Neural progenitor cell (in vitro differentiated cells): ENCODE results near the gene SRSF12. TPM values are rescaled to one million over a fixed set of nuclear protein-coding genes. Genes with fewer than 3 reads are reported as not detected.
"Not testable (repeated sequence)": the region's sequence is repeated elsewhere in the genome, so short reads cannot be mapped to it uniquely, and the experiment has no call there.

ENCODE experiments used
- DNase-seq: peaks from one replicate; pipeline ENCODE4 v3.0.0-alpha.2; 2016; ENCODE audit warnings: low spot score
- H2AFZ ChIP-seq: fragments of 200-600 bp; sonication (generic); replicated peaks from 2 replicates; pipeline ENCODE4 v1.6.1; 2016; ENCODE audit warnings: antibody characterized with exemption
- H3F3A ChIP-seq: fragments of 200-600 bp; sonication (generic); 2 replicates; pipeline ENCODE4 v1.6.1; 2016; ENCODE audit warnings: antibody characterized with exemption, low read depth
- H3K27ac ChIP-seq: fragments of 200-600 bp; sonication (generic); 2 replicates; pipeline ENCODE4 v1.5.1; 2016; ENCODE audit warnings: mild to moderate bottlenecking
- H3K27me3 ChIP-seq: fragments of 200-600 bp; sonication (generic); 2 replicates; pipeline ENCODE4 v1.6.1; 2016; ENCODE audit warnings: mild to moderate bottlenecking, moderate library complexity
- H3K36me3 ChIP-seq: fragments of 200-600 bp; sonication (generic); 2 replicates; pipeline ENCODE4 v1.5.1; 2016
- H3K4me1 ChIP-seq: fragments of 200-600 bp; sonication (generic); 2 replicates; pipeline ENCODE4 v1.6.1; 2016; ENCODE audit warnings: mixed run types
- H3K4me2 ChIP-seq: fragments of 200-600 bp; sonication (generic); 2 replicates; pipeline ENCODE4 v1.6.1; 2016
- H3K4me3 ChIP-seq: fragments of 200-600 bp; sonication (generic); 2 replicates; pipeline ENCODE4 v1.5.1; 2016
- H3K79me2 ChIP-seq: fragments of 200-600 bp; sonication (generic); 2 replicates; pipeline ENCODE4 v1.6.1; 2016; ENCODE audit warnings: low read depth
- H3K9ac ChIP-seq: fragments of 200-600 bp; sonication (generic); 2 replicates; pipeline ENCODE4 v1.6.1; 2016
- H3K9me3 ChIP-seq: fragments of 200-600 bp; sonication (generic); 2 replicates; pipeline ENCODE4 v1.5.1; 2016; ENCODE audit warnings: low read depth
- H4K20me1 ChIP-seq: fragments of 200-600 bp; sonication (generic); 2 replicates; pipeline ENCODE4 v1.6.1; 2016; ENCODE audit warnings: low read depth
- H3K27ac Mint-ChIP-seq: 3 replicates; pipeline ENCODE4 v1.8.0; 2021; ENCODE audit warnings: mixed read lengths
- H3K27me3 Mint-ChIP-seq: 2 replicates; pipeline ENCODE4 v1.8.0; 2022; ENCODE audit warnings: low read depth, mild to moderate bottlenecking, inconsistent platforms, moderate library complexity, mixed read lengths; ENCODE audit not compliant: insufficient read depth
- H3K36me3 Mint-ChIP-seq: 3 replicates; pipeline ENCODE4 v1.8.0; 2021; ENCODE audit warnings: mixed read lengths
- H3K4me1 Mint-ChIP-seq: 3 replicates; pipeline ENCODE4 v1.8.0; 2021; ENCODE audit warnings: mixed read lengths
- H3K4me3 Mint-ChIP-seq: 3 replicates; pipeline ENCODE4 v1.8.0; 2021; ENCODE audit warnings: mild to moderate bottlenecking, moderate library complexity, mixed read lengths
- H3K9me3 Mint-ChIP-seq: 3 replicates; pipeline ENCODE4 v1.8.0; 2020; ENCODE audit warnings: mixed read lengths
- CTCF ChIP-seq: fragments of 200-600 bp; sonication (generic); IDR thresholded peaks from 2 replicates; pipeline ENCODE4 v1.5.1; 2017; ENCODE audit warnings: antibody characterized with exemption, mild to moderate bottlenecking
- EZH2 ChIP-seq: fragments of 200-600 bp; sonication (generic); IDR thresholded peaks from 2 replicates; pipeline ENCODE4 v1.6.1; 2017; ENCODE audit warnings: antibody characterized with exemption, mild to moderate bottlenecking, moderate library complexity
- EZH2phosphoT487 ChIP-seq: fragments of 200-600 bp; sonication (generic); IDR thresholded peaks from 2 replicates; pipeline ENCODE4 v1.6.1; 2017; ENCODE audit warnings: antibody characterized with exemption
- total RNA-seq: library from RNA; depleted of rRNA; stranded (reverse); fragments of >200 nt; gene quantifications from 2 replicates; pipeline ENCODE4 v1.2.3, GENCODE V29; 2015; ENCODE audit warnings: low replicate concordance

SRSF12 gene
- total RNA-seq, 1 donor from 2014 or later: 23.2 TPM

- H3K36me3 Mint-ChIP-seq: no peaks in the 10 kb centered on the region
- no peaks in the 10 kb centered on the region for H3K36me3 ChIP-seq
- peaks cover 15% of the 10 kb centered on the region for H3K4me1 Mint-ChIP-seq
Measured at GRCh38 chr6:89068695-89069094, 49.2 kb downstream of the SRSF12 start.

GRCh38 chr6:89067796-89068195 is 50.1 kb downstream of the SRSF12 start:
- Histone ChIP-seq H3K9ac (no peak overlapping the region), H3K27me3 (no peaks in the 10 kb centered on the region), H2AFZ (no peak overlapping the region), H3K9me3 (no peaks in the 10 kb centered on the region), H4K20me1 (no peaks in the 10 kb centered on the region), H3F3A (peaks cover 13% of the 10 kb centered on the region), H3K27ac (no peak overlapping the region), H3K4me2 (no peak overlapping the region), H3K4me3 (no peak overlapping the region), H3K79me2 (no peaks in the 10 kb centered on the region), H3K36me3 (no peaks in the 10 kb centered on the region), H3K4me1 (peaks cover 17% of the 10 kb centered on the region)
- no peak overlapping the region for H3K27ac Mint-ChIP-seq
- H3K27me3 Mint-ChIP-seq: peaks cover 4% of the 10 kb centered on the region
- no peak overlapping the region for H3K4me3 Mint-ChIP-seq
- no peak for DNase-seq
- peaks cover 12% of the 10 kb centered on the region for H3K4me1 Mint-ChIP-seq
- no peaks in the 10 kb centered on the region for H3K36me3 Mint-ChIP-seq
- no peaks in the 10 kb centered on the region for H3K9me3 Mint-ChIP-seq
- TF ChIP-seq CTCF: no peak
- TF ChIP-seq EZH2: no peak
- no peak for TF ChIP-seq EZH2phosphoT487

More at GRCh38 chr6:89068695-89069094, 49.2 kb downstream of the SRSF12 start:
- Histone ChIP-seq H3K4me2 (no peak overlapping the region), H3K79me2 (no peaks in the 10 kb centered on the region), H3K27ac (no peak overlapping the region), H4K20me1 (no peaks in the 10 kb centered on the region), H3K4me3 (no peak overlapping the region), H3K9me3 (no peaks in the 10 kb centered on the region), H3K9ac (no peak overlapping the region), H2AFZ (no peak overlapping the region), H3F3A (peaks cover 13% of the 10 kb centered on the region), H3K27me3 (no peaks in the 10 kb centered on the region), H3K4me1 (peaks cover 24% of the 10 kb centered on the region)
- TF ChIP-seq CTCF (no peak), EZH2phosphoT487 (no peak), EZH2 (no peak)
- Mint-ChIP-seq H3K27me3 (peaks cover 5% of the 10 kb centered on the region), H3K27ac (no peak overlapping the region), H3K9me3 (no peaks in the 10 kb centered on the region), H3K4me3 (no peak overlapping the region)
- DNase-seq: no peak

GRCh38 chr6:89066940-89067646 is 50.8 kb downstream of the SRSF12 start:
- H3K4me1 Mint-ChIP-seq: peaks cover 9% of the 10 kb centered on the region
- H3K4me2 ChIP-seq: peak overlapping the region; percentile 19
- no peaks in the 10 kb centered on the region for H4K20me1 ChIP-seq
- no peaks in the 10 kb centered on the region for H3K9me3 ChIP-seq
- H3K36me3 ChIP-seq: no peaks in the 10 kb centered on the region
- peaks cover 4% of the 10 kb centered on the region for H3K27me3 Mint-ChIP-seq
- H3K9me3 Mint-ChIP-seq: no peaks in the 10 kb centered on the region
- H3K79me2 ChIP-seq: no peaks in the 10 kb centered on the region
- no peaks in the 10 kb centered on the region for H3K27me3 ChIP-seq
- H3K4me1 ChIP-seq: peaks cover 11% of the 10 kb centered on the region
- no peak overlapping the region for H3K27ac ChIP-seq
- no peak overlapping the region for H3K9ac ChIP-seq
- H3K4me3 Mint-ChIP-seq: no peak overlapping the region
- DNase-seq: no peak
- no peak overlapping the region for H3K4me3 ChIP-seq
- H3F3A ChIP-seq: peaks cover 13% of the 10 kb centered on the region
- H2AFZ ChIP-seq: no peak overlapping the region
- no peak for TF ChIP-seq CTCF
- TF ChIP-seq EZH2phosphoT487: peak; percentile 43
- no peak overlapping the region for H3K27ac Mint-ChIP-seq
- no peaks in the 10 kb centered on the region for H3K36me3 Mint-ChIP-seq

DNA sequence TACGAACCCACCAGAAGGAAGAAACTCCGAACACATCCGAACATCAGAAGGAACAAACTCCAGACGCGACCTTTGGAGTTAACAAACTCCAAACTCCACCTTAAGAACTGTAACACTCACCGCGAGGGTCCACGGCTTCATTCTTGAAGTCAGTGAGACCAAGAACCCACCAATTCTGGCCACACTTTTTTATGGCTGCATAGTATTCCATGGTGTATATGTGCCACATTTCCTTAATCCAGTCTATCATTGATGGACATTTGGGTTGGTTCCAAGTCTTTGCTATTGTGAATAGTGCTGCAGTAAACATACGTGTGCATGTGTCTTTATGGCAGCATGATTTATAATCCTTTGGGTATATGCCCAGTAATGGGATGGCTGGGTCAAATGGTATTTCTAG is 51.8 kb downstream of the SRSF12 start:
- H3K4me1 ChIP-seq: peaks cover 11% of the 10 kb centered on the region
- H4K20me1 ChIP-seq, H3K9ac ChIP-seq, H3K4me2 ChIP-seq, H2AFZ ChIP-seq, H3K79me2 ChIP-seq, H3K27ac ChIP-seq, H3K27ac Mint-ChIP-seq, H3K4me3 ChIP-seq, H3K9me3 Mint-ChIP-seq, H3K36me3 Mint-ChIP-seq, H3K36me3 ChIP-seq, H3K9me3 ChIP-seq, H3K27me3 Mint-ChIP-seq, H3K4me3 Mint-ChIP-seq, H3K27me3 ChIP-seq, H3K4me1 Mint-ChIP-seq, DNase-seq: not testable (repeated sequence)
- H3F3A ChIP-seq: peaks cover 13% of the 10 kb centered on the region

- not testable (repeated sequence) for H4K20me1 ChIP-seq, H3K27ac Mint-ChIP-seq, H3K27ac ChIP-seq, H2AFZ ChIP-seq, H3K4me1 Mint-ChIP-seq, DNase-seq, H3K27me3 ChIP-seq, H3K36me3 ChIP-seq, H3K9me3 Mint-ChIP-seq, H3K9me3 ChIP-seq, H3K36me3 Mint-ChIP-seq, H3K79me2 ChIP-seq, H3K4me2 ChIP-seq, H3K27me3 Mint-ChIP-seq, H3K4me3 ChIP-seq, H3K4me3 Mint-ChIP-seq, H3K9ac ChIP-seq
- peaks cover 13% of the 10 kb centered on the region for H3F3A ChIP-seq
- peaks cover 11% of the 10 kb centered on the region for H3K4me1 ChIP-seq
Measured at GRCh38 chr6:89064931-89065330, 52.9 kb downstream of the SRSF12 start.
